ENCODE results near the gene EIPR1.
"Not testable (repeated sequence)": the region's sequence is repeated elsewhere in the genome, so short reads cannot be mapped to it uniquely, and the experiment has no call there.

Gene EIPR1

DNA sequence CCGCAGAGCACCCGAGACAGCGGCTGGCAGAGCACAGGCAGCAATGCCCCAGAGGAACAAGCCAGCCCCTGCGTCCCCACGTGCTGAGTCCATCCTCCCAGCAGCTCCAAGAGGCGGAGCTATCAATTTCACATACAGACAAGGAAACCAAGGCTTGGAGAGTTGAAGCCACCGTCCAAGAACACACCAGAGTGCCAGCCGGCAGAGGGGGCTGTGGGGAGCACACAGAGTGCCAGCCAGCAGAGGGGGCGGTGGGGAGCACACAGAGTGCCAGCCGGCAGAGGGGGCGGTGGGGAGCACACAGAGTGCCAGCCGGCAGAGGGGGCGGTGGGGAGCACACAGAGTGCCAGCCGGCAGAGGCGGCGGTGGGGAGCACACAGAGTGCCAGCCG, 91.0 kb downstream of the EIPR1 start:
- not testable (repeated sequence) for DNase-seq (ENCODE audit: low read depth)

DNA sequence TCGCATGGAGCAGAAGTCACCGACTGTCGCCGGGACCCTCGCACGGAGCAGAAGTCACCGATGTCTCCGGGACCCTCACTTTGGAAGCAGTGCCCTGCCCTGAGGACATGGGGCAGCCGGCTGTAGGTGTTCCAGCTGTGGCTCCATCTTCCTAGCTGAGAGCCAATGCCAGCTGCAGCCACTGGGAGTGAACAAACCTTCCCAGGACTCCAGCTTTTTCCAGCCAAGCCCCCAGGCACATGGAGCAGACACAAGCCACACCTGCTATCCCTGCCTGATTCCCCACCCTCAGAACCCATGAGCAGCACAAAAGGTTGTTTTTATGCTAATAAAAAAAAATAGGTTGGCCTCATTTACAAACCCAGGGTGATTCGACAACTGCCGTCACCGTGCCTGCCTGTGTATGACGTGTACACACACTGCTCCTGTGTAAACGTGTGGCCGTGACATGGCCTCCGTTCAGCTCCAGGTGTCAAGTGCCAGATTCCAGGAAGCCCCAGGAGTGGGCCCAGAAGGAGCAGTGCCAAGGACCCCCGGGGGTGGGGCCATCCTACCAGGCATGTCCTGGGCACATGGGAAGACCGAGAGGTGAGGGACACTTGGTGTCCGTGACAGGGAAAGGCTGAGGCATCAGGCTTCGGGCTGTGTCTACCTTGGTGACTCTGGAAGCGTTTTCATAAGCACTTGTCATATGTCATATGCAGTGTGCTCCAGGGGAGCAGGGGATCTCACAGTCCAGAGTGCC, 91.5 kb downstream of the EIPR1 start:
- no peak for DNase-seq (ENCODE audit: low read depth)

DNA sequence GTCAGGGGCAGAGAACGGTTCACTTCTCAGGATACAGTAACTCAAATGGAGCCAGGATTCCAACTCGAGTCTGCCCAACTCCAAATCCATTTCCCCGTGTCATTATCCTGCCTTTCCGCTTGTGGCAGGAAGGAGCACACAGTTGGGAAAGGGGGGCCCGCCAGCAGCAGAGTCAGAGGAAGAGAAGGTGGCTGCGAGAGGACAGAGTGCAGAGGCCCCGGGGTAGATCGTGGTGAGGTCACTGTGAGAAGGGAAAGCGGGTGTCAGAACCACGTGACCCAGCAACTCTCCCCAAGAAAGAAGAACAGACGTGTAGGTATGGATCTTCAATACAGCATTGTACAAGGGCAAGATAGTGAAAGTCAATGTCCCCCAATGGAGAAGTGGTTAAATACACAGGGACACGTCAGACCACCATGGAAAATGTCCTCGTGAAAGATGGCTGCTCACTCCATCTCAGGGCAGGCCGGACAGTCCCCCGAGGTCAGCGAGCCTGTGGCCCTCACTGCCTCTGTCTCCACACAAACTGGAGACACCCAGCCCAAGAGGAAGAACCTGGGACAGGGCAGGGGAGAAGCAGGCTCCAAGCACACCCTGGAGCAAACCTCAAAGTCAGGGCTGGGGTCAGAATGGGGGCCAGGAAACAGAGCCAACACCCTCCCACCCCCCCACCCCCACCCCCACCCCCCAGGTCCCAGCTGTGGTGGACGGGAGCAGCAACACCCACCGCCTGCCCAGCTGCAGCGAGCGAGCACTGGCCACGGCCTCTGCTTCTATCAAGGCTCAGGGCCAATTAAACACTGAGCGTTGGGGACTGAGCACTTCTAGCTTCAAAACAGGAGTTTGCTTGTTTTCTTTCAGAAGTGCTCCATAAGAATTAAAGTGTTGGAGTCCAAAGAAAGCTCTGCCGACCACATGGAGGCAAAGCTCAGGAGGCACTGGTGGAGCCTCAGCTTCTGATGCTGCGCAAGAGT, 92.7 kb downstream of the EIPR1 start:
- no peak for DNase-seq (ENCODE audit: low read depth)

DNA sequence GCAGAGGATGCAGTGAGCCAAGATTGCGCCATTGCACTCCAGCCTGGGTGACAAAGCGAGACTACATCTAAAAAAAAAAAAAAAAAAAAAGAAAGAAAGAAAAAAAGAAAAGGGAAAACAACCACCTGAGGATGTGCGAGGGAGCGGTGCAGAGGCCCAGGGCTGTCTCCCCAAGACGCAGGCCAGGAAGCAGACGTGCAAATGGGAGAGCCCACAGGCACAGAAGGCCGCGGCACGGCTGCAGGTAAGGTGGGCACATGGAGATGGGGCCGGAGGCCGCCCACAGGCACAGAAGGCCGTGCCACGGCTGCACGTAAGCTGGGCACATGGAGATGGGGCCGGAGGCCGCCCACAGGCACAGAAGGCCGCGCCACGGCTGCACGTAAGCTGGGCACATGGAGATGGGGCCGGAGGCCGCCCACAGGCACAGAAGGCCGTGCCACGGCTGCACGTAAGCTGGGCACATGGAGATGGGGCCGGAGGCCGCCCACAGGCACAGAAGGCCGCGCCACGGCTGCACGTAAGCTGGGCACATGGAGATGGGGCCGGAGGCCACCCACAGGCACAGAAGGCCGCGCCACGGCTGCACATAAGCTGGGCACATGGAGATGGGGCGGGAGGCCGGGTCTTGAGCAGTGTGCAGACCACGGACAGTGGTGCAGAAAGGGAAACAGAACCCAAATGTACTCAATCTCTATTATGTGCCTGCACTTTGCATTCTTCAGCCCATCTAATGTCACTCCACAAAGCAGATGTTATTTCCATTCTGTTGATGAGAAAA, 93.6 kb downstream of the EIPR1 start:
- not testable (repeated sequence) for DNase-seq (ENCODE audit: low read depth)

DNA sequence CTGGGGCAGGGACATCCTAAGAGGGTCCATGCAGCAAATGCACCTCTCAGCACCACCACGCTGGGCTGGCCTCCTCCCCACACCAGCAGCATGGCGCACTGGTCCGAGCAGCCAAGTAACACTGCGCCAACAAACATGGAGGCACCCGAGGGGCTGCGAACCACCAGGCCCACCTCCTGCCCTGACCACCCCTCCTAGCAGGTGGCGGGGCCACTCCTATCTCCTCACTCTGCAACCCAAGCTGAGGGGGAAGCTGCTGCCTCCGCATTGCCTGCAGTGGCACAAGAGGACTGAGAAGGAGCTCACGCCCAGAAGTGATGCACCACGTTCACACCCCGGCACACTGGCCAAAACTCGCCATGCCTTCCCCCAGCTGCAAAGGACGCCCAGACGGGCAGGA, 94.4 kb downstream of the EIPR1 start:
- DNase-seq (ENCODE audit: low read depth) = no peak

DNA sequence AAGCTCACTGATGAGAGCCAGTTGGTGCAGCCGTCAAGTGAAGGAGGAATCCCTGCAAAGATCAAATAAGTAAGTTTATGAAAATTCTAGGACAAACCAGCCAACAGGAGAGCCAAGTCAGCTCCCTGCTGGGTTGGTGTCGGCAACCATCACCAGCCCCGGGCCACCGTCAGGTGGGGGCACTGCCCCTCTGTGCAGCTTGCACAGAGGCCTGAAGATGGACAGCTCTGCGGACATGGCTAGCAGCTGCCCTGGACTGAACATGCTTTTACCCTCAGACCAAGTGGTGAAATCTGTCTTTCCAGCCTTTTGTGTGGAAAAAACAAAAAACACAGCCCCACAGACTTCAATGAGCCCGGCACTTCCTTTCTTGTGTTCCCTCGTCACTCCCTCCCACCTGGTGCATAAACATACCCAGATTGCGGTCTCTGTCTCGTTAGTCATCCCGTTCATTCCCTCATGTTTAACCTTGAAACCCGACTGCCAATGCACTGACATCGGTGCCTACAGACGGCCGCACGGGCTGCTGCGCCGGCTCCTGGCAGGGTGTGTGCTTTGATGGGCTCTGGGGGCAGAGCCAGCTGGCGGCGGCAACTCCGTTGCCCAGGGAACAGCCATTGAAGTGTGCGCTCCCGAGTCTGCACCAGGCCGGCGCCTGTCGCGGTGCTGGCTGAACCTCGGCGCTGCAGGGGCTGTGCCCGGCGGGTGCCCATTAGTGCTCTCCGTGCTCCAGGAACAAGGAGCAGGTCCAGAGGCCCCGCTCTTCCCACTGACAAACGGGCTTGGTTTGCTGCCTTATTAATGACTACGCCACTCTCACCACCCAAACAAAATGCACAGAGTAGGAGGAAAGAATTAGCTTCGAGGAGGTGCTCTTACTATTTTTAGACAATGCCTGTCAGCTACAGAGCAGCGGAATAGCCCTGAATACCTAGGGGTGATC, 95.3 kb downstream of the EIPR1 start:
- no peak for DNase-seq (ENCODE audit: low read depth)

DNA sequence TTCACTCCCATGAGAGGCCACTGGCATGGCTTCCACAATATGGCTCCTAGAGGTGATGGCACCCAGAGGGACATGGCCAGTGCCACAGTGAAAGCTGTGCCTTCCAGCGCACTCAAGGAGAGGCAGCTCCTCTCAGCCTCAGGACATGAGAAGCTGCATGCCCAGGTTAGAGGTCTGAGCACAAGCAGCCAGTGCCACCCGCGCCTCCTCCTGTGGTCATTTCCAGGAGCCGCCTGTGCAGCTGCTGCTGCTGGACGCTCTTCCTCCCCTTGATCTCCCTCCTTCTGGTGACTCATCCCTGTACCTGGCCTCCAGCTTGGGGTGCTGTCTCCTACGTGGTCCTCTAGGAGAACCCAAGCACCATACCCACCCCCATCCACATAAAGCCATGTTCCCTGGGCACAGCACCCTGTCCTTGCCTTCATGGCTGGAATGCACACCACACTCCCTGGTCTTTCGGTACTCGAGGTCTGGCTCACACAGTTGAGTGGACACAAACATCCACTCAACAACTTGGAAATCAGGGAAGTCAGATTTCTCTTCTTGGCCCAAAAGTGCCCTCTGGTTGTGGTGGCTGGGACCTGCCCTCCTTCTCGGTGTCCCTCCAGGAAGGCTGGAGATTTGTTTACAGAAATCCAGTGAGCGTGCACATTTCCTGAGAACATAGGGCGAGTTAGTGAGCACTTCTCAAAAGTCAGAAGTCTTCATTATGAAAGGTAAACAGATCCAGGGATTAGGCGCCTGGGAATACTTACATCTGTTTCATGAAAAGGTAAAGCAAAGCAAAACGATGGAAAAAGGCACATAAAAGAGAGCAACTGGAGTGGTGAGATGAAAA, 96.7 kb downstream of the EIPR1 start:
- no peak for DNase-seq (ENCODE audit: low read depth)

DNA sequence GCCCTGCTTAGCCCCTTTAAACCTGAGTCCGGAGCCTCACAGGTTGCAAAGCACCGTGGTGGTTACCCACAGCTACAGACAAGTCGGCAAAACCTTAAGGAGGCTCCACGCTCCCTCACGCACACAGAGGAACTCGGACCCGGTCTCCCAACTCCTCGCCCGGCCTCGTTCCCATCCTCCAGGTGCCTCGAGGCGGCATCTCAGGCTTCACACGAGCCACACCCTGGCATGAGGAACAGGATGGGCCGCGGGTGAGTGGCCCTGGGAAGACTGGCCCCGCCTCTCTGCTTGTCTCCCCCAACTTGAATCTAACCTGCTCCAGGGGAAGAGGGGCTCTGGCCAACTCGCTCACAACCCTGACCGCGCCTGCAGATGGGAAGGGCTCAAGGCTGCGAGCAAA, 97.4 kb downstream of the EIPR1 start:
- DNase-seq (ENCODE audit: low read depth) = no peak

DNA sequence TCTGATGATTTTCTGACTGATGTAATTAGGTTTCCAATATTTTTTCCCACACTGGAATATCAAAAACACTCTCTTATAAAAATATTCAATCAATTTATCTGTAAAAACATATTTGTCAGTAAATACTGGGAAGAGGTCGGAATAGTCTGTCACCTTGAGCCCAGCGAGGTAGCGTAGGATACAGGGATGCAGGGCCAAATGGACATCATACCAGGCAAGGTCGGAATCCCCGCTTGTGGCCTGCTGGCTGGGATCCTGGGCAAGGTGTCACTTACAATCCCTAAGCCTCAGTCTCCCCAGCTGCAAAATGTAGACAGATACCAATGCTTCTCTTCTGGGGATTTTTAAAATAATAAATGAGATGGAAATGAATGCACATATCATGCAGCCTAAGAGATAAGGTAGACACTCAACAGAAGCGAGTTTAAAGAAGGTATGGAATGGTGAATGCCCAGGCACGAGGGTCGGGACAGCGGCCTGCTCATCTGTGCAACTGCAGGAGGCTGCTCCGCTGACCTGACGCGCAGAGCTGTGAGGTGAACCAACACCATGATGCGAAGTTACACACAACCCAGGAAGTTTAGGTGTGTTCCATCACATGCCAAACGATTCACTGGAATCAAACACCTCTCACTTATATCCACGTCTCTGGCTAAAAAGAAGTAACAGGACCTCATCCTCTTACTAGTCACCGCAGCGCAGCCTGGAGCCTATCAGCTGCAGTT, 98.2 kb downstream of the EIPR1 start:
- DNase-seq (ENCODE audit: low read depth) = no peak

DNA sequence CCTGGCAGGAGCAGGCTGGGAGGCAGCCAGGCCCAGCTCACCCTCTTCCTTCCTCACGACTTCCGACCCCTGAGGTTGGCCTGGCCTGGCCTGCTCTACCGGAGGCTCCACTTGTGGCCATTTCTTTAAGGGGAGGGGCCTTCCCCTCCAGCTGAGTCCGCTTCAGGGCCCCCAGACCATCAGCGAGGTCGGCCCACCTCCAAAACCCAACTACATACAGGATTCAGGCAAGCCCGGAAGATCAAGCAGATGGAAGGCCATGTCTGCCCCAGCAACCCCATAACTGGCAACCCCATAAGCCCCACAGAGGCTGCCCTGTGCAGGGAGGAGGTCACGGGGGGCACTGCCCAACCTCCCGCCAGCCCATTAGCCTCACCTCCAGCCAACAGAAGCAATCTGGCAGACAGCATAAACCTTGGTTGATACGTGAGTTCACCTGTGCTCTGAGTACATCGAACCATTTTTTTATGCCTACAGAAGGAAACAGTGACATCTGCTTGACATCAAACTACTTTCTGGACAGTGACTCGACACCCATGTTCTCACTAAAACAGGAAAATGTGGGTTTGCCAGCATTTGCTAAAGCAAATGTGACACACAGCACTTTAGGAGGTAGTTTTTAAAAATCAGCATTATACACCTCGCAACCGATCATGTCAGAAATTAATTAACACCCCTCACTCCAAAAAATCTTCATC, 98.9 kb downstream of the EIPR1 start:
- no peak for DNase-seq (ENCODE audit: low read depth)

DNA sequence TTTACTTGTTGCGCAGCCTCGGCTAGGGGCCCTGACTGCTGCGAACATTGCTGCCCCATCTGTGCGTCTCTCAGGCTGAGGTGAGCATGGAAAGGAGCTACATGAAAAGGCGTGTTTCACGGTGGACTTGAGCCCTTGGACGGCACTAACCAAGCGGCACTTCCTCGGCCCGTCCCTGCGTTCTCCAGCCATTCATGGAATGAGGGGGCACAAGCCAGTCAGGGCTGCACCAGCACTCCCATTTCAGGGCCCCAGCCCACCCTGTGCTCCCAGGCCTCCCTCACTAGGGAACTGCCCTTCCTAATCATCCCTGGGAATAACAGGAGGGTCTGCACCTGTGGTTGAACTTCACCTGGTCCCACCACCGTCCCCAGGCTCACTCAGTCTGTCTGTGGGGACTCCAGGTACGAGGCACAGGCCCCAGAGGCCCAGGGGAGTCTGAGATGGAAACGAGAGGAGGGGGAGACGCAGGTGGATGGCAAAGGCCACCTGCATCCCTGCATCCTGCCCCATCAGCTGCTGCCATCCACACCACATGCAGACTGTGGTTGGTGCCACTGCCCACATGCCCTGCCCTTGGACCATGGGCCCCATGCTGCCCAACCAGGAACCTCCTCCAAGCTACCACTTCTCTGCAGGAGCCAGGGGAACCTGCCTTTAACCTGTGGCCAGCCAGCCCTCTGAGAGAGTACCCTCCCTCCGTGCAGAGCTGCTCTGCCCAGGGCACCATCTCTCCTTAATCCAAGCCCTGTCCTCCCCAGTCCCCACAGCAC, 99.7 kb downstream of the EIPR1 start:
- no peak for DNase-seq (ENCODE audit: low read depth)

DNA sequence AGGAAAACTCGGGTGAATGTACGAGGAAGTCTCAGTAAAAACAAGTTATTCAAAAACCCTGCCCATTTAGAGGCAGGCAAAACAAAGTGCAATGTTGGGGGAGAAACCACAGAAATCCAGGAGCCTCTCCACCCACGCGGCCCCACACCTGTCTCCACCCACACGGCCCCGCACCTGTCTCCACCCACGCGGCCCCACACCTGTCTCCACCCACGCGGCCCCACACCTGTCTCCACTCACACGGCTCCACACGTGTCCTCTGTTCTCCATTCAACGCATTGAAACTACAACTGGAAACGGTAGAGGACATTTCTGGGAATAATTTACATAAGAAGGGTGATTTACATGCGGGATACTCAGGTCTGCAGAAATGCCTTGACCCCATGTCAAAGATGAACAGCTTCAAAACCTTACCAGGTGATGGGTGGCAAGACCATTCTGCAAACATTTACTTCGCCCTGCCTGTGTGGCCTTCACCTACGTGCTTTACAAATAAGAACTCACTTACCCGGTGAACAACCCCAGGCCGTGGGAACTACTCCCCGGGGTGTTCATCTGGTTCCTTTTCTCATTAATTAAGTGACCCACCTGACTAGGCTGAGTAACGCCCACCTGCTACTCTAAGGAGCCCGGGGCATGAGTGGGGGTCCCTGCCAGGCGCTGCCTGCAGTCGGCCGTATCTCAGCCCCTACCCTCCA, 100.4 kb downstream of the EIPR1 start:
- DNase-seq (ENCODE audit: low read depth) = no peak

DNA sequence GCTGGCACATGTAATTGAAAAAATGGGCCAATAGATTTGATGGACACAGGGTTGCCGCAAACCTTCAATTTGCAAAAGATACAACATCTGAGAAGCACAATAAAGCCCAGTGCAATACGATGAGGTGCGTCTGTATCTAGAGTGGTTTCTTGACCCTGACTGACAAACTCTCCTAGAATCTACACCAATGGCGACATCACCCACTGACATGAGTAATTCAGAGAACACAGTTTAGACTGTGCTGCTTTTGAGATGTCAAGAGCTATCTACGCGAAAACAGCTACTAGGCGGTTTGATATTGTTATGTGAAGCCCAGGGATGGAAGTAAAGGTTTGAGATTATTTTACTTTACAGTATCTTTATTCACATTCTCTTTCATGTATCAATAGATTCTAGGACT, 104.9 kb downstream of the EIPR1 start:
- no peak for DNase-seq (ENCODE audit: low read depth)

DNA sequence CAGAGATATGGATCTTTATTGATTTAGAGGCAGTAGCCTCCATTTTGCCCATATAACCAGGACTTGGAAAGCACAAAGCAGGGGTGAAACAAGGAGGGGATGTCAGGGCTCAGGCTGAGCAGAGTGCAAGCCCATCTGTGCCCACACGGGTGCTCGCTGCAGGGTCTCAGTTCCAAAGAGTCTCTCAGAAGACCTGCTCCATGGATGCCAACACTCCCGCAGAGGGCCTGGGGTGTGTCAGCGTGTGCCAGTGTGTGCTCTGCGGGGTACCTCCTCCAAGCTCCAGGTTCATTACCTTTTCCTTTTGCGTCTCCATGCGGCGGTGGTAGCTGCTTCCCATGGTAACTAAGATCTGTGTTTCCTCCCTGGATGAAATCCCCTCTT, 107.5 kb downstream of the EIPR1 start:
- DNase-seq (ENCODE audit: low read depth) = no peak

DNA sequence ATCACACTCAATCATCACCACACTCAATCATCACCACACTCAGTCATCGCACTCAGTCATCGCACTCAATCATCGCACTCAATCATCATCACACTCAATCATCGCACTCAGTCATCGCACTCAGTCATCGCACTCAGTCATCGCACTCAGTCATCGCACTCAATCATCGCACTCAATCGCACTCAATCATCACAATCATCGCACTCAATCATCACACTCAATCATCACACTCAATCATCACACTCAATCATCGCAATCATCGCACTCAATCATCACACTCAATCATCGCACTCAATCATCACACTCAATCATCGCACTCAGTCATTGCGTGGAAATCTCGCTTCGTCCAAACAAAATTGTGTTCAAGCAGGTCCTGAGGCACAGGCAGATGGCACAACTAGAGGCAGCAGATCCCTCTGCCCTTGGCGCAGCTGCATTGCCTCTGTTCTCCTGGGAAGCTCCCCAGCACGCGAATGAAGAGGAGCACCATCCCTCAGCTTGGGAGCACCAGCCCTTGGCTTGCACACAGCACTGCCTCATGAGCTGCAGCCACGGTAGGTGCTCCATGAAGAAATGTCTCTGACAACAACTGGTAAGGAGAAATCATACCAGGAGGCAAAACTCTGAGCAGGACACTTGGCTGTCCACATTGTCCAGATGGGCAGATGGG, 108.1 kb downstream of the EIPR1 start:
- no peak for DNase-seq (ENCODE audit: low read depth)

DNA sequence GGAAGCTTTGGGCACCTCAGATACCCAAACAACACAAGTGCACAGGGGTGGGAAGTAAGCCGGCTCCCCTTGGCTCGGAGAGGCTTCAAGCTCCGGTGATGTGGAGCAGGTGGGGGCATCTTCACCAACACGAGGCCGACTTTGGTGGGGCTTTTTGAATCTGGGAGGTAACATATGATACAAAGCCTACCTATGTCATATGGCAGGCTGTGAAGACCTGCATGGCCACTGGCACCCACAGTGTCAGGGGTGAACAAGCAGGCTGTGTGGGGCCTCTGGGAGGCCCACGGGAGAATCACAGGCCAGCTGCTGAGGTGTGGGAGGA, 109.0 kb downstream of the EIPR1 start:
- DNase-seq (ENCODE audit: low read depth) = no peak
